GM21447 (cell line): ENCODE data around the gene ELP1.
A peak's percentile ranks its signal among the peaks of the same experiment; 100 is the strongest.
"Not testable (repeated sequence)": the region's sequence is repeated elsewhere in the genome, so short reads cannot be mapped to it uniquely, and the experiment has no call there.

Source experiments
- ATAC-seq: cut with Tn5 transposase; IDR thresholded peaks from one replicate; pipeline ENCODE4 v1.9.1; 2021; ENCODE audit not compliant: unreplicated experiment

Gene ELP1

DNA sequence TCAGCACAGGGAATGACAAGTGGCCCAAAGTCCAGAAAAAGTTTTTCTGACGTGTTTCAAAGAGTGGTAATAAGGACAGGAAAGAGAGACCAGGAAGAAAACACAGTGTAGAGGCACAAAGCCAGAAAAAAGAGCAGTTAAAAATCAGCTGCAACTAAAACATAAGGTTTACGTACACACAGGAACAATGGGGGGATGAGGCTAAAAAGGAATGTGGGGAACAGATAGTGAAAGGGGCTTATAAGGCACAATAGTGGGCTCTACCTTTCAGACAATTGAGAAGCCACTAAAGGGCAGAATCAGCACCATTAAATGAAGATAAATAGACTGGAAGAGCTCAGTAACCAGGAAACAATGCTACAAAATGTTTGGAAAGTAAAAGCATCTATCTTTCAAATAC is 5.5 kb downstream of the ELP1 start:
- no peak for ATAC-seq

DNA sequence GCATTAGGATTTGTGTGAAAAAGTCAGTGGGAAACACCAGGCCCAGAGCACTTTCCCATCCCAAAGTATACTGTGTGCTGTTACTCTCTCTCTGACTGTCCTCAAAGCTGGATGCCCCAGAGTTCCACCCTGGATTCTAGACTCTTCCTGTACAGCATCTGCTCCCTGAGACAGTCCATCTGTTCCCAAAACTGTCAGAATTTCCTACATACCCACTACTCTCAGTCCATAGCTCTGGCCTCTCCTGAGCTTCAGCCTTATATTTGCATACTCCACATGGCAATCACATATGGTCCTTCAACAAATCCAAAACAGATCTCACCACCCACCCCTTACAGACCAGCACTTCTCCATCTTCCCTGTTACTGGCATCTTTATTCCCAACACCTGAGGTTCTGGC is 9.5 kb downstream of the ELP1 start:
- no peak for ATAC-seq

DNA sequence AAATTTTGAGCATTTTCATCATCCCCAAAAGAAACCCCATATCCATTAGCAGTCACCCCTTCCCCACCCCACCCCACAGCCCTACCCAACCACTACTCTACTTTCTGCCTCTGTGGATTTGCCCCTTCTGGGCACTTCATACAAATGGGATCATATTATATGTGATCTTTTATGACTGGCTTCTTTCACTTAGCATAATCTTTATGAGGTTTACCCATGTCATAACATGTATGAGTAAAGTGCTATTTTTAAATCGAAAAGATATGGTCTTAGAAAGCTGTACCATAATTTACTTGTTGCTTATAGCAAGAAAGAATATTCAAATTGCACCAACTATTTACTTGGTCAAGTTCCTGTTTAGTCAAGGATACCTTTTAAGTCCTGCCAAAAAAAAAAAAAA is 12.7 kb downstream of the ELP1 start:
- ATAC-seq: no peak

DNA sequence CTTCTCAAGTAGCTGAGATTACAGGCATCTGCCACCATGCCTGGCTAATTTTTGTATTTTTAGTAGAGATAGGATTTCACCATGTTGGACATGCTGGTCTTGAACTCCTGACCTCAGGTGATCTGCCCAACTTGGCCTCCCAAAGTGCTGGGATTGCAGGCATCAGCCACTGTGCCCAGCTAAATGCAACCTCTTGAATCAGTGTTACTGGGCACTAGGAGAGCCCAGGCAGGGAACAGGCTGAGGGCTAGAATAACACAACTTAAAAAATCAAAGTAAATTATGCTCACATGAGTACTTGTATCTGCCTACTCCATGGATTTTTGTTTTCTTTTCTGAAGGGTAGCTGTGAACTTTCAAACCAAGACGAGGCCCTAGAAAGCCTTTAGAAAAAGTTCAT is 13.5 kb downstream of the ELP1 start:
- ATAC-seq: not testable (repeated sequence)

GRCh38 chr9:108919517-108919916 is 14.4 kb downstream of the ELP1 start:
- no peak for ATAC-seq

DNA sequence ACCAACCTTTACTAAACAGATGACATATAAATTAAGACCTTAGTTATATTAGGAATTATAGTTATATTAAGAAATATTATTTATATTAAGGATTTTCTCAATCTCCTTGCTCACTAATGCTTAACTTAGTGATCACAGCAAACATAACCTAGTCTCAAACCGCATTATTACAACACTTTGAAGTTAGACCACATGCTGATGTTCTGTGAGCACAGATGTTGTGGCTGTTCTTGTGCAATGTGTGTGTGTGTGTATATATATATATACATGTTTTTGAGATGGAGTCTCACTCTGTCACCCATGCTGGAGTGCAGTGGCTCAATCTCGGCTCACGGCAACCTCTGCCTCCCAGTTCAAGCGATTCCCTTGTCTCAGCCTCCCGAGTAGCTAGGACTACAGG is 20.5 kb downstream of the ELP1 start:
- ATAC-seq: no peak

DNA sequence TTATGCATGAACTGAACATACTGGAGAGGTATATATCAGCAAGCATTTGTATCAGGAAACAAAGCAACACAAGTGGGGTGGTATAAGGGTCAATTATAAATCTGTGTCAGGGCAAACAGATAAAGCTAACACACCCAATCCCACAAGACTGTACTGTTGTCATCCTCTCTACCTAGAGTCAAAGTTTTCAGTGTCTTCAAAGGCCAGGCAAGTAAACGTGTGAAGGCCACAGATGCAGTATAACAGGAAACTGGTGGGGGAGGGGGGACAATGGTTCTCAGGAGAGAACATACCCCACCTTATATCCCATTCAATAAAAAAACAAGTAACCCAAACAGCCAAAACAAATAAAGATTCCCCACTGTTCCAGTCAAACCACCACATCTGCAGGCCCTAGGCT is 22.1 kb downstream of the ELP1 start:
- ATAC-seq: no peak

DNA sequence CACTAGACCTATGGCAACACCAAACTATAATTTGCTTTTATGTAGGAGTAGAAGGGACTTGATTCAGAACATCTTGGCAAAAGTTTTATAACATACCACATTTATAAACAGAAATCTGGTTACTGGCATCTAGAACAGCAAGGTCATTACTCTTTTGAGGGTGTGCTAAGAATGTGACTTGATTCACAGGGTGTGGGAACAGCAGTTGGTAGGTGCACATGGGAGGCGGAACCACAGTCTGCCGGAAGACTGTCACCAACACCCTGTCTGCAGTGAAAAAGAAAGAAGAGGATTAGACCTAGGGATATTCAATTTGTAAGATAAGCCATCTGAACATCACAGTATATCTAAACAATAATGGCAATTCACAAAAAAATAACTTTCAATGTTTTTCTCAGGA is 23.0 kb downstream of the ELP1 start:
- ATAC-seq: no peak

DNA sequence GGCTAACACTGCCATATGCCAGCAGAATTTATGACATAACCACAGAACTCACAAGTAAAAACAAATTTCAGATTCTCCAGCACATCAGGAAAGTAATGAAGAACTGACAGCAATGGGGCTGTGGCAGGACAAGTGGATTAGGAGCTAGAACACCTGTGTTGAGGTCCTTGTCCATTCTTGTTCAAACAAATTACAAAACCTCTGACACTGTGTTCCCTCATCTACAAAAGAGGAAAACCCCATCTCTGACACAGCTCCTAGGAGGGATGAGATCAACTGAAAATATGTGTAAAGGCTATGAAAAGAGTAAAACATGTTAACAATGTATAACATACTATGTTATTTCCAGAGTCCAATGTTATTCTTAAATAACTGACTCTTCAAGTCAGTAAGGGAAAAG is 23.5 kb downstream of the ELP1 start:
- no peak for ATAC-seq

- no peak for ATAC-seq
Observed at GRCh38 chr9:108905494-108905893, 28.4 kb downstream of the ELP1 start.

DNA sequence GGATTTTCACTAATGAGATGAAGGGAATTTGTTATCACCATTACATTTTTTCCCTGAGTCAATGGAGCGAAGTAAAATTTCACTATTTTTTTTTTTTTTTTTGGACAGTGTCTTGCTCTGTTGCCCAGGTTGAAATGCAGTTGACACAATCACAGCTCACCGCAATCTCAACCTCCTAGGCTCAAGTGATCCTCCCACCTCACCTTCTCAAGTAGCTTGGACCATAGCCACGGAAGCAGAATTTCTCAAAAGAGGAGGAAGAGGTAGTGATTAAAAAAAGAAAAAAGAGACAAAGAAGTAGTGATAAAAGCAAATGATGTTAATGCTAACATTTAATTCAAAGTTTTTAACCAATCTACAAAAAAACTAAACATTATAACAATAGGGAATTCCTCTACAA is 29.8 kb downstream of the ELP1 start:
- ATAC-seq: no peak

DNA sequence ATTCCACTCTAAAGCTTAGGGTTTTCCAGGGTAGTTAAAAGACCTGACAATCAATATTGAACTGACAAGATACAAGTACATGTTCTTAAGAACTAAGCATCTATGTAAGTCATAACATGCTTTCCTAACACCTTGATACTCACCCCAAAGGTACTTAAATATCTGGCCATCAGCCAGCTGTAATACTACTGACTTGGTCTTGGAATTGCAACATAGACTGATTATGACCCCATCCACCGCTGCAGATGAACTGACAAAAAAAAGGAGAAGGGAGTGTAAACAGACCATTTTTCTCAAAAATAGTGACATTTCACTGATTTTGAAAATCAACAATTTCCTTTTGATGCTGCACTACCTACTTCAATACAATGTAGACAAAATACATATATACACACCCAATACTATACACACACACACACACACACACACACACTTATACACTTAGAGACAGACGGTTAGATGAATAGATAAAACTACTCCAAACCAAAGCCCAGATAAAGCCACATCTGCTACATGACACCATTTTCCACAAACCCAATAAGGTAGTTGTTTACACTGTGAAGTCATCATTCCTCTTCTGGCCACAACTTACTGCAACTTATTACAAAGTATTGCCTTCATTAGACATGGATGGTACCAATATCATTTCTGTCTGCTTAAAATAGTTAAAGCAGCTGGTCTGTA is 30.4 kb downstream of the ELP1 start:
- ATAC-seq: no peak

DNA sequence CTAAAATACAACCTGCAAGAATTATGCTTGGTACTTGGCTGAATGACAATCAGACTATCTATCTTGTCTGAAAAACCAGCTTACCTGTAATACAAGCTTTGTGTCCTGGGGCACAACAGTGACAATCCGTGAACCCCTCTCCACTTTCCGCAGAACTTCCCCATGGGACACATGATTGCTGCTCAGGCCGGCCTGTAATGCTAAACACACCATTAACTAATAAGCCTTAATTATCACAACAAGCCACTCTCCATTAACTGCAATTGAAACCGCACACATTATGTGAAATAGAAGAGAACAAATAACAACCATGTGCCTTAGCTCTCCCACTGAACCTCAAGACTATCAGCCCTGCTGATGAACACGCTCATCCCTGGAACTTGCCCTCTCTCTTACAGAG is 33.7 kb downstream of the ELP1 start:
- ATAC-seq: no peak

DNA sequence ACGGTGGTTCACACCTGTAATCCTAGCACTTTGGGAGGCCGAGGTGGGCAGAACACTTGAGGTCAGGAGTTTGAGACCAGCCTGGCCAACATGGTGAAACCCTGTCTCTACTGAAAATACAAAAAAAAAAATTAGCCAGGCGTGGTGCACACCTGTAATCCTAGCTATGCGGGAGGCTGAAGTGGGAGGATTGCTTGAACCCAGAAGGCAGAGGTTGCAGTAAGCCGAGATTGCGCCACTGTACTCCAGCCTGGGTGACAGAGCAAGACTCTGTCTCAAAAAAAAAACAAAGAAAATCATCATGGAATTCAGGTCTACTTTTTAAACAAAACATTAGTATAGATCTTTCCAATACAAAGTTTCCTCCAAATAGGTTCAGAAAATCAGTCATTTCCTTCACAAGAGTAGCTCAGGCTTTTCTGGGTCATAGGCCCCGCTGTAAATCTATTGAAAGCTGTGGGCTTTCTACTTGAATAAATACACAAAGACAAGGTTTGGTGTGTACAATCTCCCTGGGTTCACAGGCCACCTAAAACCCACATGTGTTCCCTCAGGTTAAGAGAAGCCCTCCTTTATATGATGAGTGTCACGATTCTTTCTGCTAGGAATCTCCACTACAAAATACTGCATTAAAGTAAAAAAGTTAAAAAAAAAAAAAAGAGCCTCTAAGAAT is 34.8 kb downstream of the ELP1 start:
- ATAC-seq: not testable (repeated sequence)

DNA sequence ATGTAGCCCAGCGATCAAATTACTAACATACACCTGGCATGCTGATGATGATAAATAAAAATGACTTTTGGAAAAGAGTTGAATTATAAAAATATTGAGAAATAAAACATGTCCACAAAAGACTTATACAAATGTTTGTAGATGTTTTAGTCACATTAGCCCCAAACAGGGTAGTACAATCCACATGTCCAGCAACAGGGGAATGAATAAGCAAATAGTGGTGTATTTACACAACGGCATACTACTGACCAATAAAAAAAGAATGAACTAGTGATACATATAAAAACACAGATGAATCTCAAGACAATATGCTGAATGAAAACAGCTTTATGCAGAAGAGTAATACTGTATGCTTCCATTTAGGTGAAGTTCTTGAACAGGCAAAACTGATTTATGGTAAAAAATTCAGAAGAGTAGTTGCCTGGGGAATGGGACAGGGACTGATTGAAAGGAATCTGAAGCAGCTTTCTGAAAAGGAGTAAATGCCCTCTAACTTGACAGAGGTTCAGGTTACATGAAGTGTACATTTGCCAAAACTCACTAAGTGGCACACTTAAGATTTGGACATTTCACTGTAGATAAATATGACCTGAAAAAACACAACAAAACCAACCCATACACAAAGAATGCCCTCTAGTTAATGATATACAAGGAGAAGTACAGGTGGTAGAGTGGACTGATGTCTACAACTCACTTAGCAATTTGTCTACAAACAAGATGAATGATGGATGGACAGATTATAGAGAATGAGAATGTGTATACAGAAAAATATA is 36.4 kb downstream of the ELP1 start:
- ATAC-seq: no peak

DNA sequence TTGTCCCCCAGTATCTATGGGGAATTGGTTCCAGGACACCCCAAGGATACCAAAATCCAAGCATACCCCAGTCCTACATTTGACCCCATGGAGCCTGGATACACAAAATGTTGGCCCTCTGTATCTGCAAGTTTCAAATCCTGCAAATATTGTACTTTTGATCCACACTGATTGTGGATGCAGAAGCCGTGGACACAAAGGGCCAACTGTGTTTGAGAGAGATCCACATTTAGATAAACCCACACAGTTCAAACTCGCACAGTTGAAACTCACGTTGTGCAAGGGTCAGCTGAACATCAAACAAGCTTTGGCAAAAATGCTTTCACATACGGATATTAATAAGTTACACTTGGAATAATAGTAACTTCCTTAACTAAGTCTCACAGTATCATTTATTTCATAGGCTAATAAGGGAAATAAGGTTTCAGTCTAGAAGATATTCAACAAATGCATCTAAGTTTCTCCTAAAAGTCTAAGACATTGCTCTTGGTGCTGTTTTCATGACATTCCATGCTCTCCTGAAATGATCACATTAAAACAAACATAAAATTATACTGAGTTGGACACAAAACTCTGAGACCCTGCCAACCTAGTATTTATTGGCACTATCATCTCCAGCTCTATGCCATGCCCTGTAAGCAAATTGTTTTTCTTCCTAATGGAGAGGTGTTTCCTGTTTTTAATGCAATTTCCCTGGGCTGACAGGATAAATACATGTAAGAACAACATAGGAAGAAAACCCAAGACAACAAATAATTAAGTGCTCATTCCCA is 39.5 kb downstream of the ELP1 start:
- ATAC-seq: no peak

DNA sequence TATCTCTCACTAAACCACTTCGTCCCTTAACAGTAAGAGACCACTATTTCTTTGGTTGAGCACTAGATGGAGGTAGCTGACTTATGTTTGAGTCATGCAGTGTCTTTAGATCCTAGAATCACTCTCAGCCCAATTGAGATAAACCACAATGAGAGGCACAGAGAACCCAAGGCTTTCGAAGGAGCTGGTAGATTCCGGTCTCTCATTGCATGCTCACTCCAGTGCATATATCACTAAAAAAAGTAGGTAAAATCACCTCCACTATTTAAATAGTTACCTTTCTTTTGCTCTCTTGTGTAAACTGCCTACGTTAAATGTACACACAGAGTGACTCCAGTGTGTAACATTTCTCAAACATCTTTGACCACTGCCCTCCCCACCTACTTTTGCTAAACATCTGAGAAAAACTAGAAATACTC is 44.3 kb downstream of the ELP1 start:
- no peak for ATAC-seq

DNA sequence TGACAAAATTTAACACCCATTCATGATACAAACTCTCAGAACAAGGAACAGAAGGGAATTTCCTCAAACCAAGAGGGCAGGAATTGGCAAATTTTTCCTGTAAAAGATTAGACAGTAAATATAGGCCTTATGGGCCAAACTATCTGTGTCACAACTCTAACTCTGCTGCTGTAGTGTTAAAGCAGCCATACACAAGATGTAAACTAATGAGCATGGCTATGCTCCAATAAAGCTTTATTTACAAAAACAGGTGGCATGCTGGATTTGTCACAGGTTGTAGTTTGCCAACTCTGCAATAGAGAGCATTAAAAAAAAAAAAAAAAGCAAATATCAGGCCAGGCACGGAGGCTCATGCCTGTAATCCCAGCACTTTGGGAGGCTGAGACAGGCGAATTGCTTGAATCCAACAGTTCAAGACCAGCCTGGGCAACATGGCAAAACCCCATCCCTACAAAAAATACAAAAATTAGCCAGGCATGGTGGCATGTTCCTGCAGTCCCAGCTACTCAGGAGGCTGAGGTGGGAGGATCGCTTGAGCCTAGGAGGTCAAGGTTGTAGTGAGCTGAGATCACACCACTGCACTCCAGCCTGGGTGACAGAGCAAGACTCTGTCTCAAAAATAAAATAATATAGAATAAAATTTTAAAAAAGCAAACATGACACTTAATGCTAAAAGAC is 47.2 kb downstream of the ELP1 start:
- ATAC-seq: not testable (repeated sequence)

GRCh38 chr9:108885643-108886348 is 48.1 kb downstream of the ELP1 start:
- ATAC-seq: peak; percentile 99

DNA sequence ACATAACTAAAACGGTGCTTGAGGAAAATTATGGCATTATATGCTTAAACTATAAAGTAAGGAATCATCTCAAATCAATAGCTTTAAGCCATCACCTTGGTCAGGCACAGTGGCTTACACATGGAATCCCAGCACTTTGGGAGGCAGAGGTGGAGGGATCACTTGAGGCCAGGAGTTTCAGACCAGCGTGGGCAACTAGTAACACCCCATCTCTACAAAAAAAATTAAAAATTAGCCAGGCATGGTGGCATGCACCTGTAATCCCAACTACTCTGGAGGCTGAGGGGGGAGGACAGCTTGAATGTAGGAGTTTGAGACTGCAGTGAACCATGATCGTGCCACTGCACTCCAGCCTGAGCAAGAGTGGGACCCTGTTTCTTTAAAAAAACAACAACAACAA is 49.2 kb downstream of the ELP1 start:
- ATAC-seq: no peak
